Smooth muscle cell of trachea (primary cell): ENCODE results near the gene PRPF31. TPM values are rescaled to one million over a fixed set of nuclear protein-coding genes. Genes with fewer than 3 reads are reported as not detected.

Experiments
- total RNA-seq: library from RNA; depleted of rRNA; stranded (reverse); fragments of >200 nt; gene quantifications from 2 replicates; pipeline ENCODE4 v1.2.1, GENCODE V29; 2014

Gene PRPF31
- total RNA-seq: 56.9 and 79.4 TPM in 2 replicates

GRCh38 chr19:54115109-54116063 is at the start of gene PRPF31, which contains the start of gene TFPT:
Gene PRPF31, plus strand, starts transcription at chr19:54115754. Its CDS starts 2,525 bp downstream, at chr19:54118279.
Gene TFPT, minus strand, starts transcription at chr19:54115657. Its CDS starts 388 bp downstream, at chr19:54115269.

GRCh38 chr19:54081032-54081431 is 34.5 kb upstream of the PRPF31 start, which contains the start of gene TARM1:
Gene TARM1, minus strand, starts transcription at chr19:54081365. Its CDS starts 25 bp downstream, at chr19:54081340.

GRCh38 chr19:54100561-54100960 is 15.0 kb upstream of the PRPF31 start, which contains the start of gene OSCAR:
Gene OSCAR, minus strand, starts transcription at chr19:54100803. Its CDS starts 11 bp downstream, at chr19:54100792.

GRCh38 chr19:54102421-54103169 is 13.0 kb upstream of the PRPF31 start, which contains the start of gene NDUFA3:
Gene NDUFA3, plus strand, starts transcription at chr19:54102855. Its CDS starts 24 bp downstream, at chr19:54102879.

GRCh38 chr19:54137699-54138488 is 22.3 kb downstream of the PRPF31 start, which contains the start of gene CNOT3:
Gene CNOT3, plus strand, starts transcription at chr19:54137762. Its CDS starts 5,217 bp downstream, at chr19:54142979.

GRCh38 chr19:54159352-54160181 is 44.0 kb downstream of the PRPF31 start, which contains the start of gene LENG1:
Gene LENG1, minus strand, starts transcription at chr19:54159721. Its CDS starts 26 bp downstream, at chr19:54159695.

GRCh38 chr19:54172471-54173358 is 57.2 kb downstream of the PRPF31 start, which contains the start of gene TMC4:
Gene TMC4, minus strand, starts transcription at chr19:54173160. Its CDS starts 43 bp downstream, at chr19:54173117.

Other genes with a start within 250 kb of the PRPF31 start
- 9.3 and 11.9 TPM in 2 replicates for gene MYADM, start 247.9 kb upstream of the PRPF31 start, total RNA-seq
- gene PRKCG, start 233.6 kb upstream of the PRPF31 start, total RNA-seq: not detected in 2 replicates
- 0.44 and 2.6 TPM in 2 replicates for gene CACNG7, start 206.5 kb upstream of the PRPF31 start, total RNA-seq
- gene CACNG8, start 152.8 kb upstream of the PRPF31 start, total RNA-seq: 0.50 and 0.58 TPM in 2 replicates
- 0.33 TPM in 1 of 2 replicates, not detected in the other for gene CACNG6, start 124.1 kb upstream of the PRPF31 start, total RNA-seq
- gene VSTM1, start 51.9 kb upstream of the PRPF31 start, total RNA-seq: not detected in 2 replicates
- gene TARM1, start 34.4 kb upstream of the PRPF31 start, total RNA-seq: not detected in 2 replicates
- gene OSCAR, start 15.0 kb upstream of the PRPF31 start, total RNA-seq: 0.15 and 0.33 TPM in 2 replicates
- 5.8 and 25.1 TPM in 2 replicates for gene NDUFA3, start 12.9 kb upstream of the PRPF31 start, total RNA-seq
- 11.7 and 16.4 TPM in 2 replicates for gene TFPT, start 97 bp upstream of the PRPF31 start, total RNA-seq
- gene CNOT3, start 22.0 kb downstream of the PRPF31 start, total RNA-seq: 10.1 and 25.9 TPM in 2 replicates
- 4.3 and 5.4 TPM in 2 replicates for gene LENG1, start 44.0 kb downstream of the PRPF31 start, total RNA-seq
- 0.58 and 0.83 TPM in 2 replicates for gene TMC4, start 57.4 kb downstream of the PRPF31 start, total RNA-seq
- gene MBOAT7, start 73.8 kb downstream of the PRPF31 start, total RNA-seq: 36.8 and 94.6 TPM in 2 replicates
- 86.1 and 105 TPM in 2 replicates for gene TSEN34, start 75.6 kb downstream of the PRPF31 start, total RNA-seq
- gene RPS9, start 85.1 kb downstream of the PRPF31 start, total RNA-seq: 1,744 and 1,790 TPM in 2 replicates
- not detected in 2 replicates for gene LILRB3, start 107.3 kb downstream of the PRPF31 start, total RNA-seq
- not detected in 2 replicates for gene LILRA6, start 127.0 kb downstream of the PRPF31 start, total RNA-seq
- under 0.01 TPM in 1 of 2 replicates, not detected in the other for gene LILRB5, start 141.5 kb downstream of the PRPF31 start, total RNA-seq
- gene LILRB2, start 165.4 kb downstream of the PRPF31 start, total RNA-seq: not detected in 2 replicates
- gene LILRA5, start 197.4 kb downstream of the PRPF31 start, total RNA-seq: not detected in 2 replicates
- not detected in 2 replicates for gene LILRA4, start 223.4 kb downstream of the PRPF31 start, total RNA-seq
- gene LAIR1, start 249.2 kb downstream of the PRPF31 start, total RNA-seq: not detected in 2 replicates